Vagina (tissue), 2 donors: ENCODE results near the gene FN1.

Source experiments
- POLR2A ChIP-seq, 2 donors: fragments of 450-650 bp; IDR thresholded peaks; one replicate each; pipeline ENCODE4 v1.6.1; 2017; ENCODE audit warnings: antibody characterized with exemption in 2 of 2, mild to moderate bottlenecking in 2 of 2, moderate library complexity in 2 of 2
- POLR2AphosphoS5 ChIP-seq, 2 donors: sonication (generic); formaldehyde crosslinking; IDR thresholded peaks; one replicate each; pipeline ENCODE4 v1.9.0; 2017; ENCODE audit warnings: antibody characterized with exemption in 2 of 2, mild to moderate bottlenecking in 2 of 2, low read depth in 1 of 2; ENCODE audit not compliant: insufficient read depth in 1 of 2
- TF ChIP-seq, protein P1 (sequence below), 3 experiments: fragments of 450-650 bp in 2 of 3; fragments of 200-600 bp in 1 of 3; sonication (generic) in 1 of 3; IDR thresholded peaks; one replicate each; pipeline ENCODE4 v1.5.1; 2017 to 2019; ENCODE audit warnings: antibody characterized with exemption in 3 of 3, mild to moderate bottlenecking in 2 of 3, moderate library complexity in 2 of 3

DNA sequence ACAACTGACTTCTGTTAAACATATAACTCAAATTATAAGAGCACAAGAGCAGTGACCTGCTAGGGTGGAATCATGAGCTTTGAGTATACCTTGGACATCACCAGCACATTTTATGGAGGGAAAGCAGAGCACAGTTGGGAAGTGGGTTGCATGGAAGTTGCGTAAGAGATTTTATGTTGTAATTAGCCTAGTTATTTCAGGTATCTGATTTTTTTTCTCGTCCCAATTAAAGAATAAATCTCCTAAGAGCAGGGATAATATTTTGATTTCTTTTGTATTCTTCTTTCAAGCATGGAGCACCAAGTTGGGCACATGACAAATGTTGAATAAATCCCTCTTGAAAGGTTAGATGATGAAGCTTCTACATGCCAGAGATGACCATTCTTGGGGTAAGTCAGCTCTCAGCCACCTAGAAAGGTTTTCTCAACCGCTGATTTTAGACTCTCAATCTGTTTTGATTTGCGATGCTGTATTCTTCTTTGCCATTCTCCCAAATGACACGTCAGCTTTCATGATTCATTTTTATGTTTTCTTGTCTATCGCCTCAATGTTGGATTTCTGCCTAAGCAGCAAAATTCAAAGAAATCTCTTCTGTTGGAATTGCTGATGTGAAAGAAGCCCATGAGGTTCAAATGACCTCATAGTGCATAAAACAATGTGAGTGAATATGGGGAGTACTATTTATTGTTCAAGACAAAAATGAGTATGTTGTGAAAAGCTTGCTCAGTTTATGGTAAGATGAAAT, 15.3 kb upstream of the FN1 start:
- no peak for TF ChIP-seq POLR2AphosphoS5 (IDR thresholded peaks at IDR 0.05; ENCODE audit: insufficient read depth in 1 of 2, low read depth in 1 of 2)
- TF ChIP-seq, protein P1, sequence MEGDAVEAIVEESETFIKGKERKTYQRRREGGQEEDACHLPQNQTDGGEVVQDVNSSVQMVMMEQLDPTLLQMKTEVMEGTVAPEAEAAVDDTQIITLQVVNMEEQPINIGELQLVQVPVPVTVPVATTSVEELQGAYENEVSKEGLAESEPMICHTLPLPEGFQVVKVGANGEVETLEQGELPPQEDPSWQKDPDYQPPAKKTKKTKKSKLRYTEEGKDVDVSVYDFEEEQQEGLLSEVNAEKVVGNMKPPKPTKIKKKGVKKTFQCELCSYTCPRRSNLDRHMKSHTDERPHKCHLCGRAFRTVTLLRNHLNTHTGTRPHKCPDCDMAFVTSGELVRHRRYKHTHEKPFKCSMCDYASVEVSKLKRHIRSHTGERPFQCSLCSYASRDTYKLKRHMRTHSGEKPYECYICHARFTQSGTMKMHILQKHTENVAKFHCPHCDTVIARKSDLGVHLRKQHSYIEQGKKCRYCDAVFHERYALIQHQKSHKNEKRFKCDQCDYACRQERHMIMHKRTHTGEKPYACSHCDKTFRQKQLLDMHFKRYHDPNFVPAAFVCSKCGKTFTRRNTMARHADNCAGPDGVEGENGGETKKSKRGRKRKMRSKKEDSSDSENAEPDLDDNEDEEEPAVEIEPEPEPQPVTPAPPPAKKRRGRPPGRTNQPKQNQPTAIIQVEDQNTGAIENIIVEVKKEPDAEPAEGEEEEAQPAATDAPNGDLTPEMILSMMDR (IDR thresholded peaks at IDR 0.05) = no peak
- no peak for TF ChIP-seq POLR2A (IDR thresholded peaks at IDR 0.05)
